NCI-H128 (cell line): ENCODE measurements around the gene ASNS.

Experiments
- DNase-seq: peaks from one replicate; lab custom pipeline; 2025; ENCODE audit not compliant: unreplicated experiment; lab: John Stamatoyannopoulos, UW

ASNS gene

DNA sequence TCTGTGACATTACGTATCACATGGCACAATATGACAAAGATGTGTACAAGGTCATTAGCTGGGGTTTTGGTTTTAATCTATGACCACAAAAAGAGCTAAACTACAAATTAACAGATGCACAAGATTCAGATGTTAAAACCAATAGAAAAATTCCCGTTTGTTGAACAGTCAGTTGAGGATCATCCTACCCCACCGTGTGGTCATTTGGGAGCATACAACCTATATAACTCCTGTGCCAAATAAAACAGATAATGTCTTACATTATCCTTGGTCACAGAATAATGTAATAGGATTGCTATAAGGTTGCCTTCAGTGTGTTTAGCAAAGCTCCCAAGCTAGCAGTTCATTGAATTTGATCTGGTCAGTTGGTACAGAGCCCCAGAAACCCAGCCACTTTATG lies 28.2 kb downstream of the ASNS start:
- DNase-seq = no peak

GRCh38 chr7:97842772-97843345 lies 29.3 kb downstream of the ASNS start:
- DNase-seq = no peak

DNA sequence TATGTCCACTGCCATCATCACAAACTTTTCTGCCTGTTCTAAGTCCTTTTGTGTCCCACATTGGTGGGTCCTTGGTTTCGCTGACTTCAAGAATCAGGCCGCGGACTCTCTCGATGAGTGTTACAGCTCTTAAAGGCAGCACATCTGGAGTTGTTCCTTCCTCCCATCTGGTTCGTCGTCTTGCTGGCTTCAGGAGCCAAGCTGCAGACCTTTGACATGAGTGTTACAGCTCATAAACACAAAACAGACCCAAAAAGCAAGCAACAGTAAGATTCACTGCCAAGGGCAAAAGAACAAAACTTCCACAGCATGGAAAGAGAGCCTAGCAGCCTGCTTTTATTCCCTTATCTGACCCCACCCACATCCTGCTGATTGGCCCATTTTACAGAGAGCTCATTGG lies 30.2 kb downstream of the ASNS start:
- no peak for DNase-seq

DNA sequence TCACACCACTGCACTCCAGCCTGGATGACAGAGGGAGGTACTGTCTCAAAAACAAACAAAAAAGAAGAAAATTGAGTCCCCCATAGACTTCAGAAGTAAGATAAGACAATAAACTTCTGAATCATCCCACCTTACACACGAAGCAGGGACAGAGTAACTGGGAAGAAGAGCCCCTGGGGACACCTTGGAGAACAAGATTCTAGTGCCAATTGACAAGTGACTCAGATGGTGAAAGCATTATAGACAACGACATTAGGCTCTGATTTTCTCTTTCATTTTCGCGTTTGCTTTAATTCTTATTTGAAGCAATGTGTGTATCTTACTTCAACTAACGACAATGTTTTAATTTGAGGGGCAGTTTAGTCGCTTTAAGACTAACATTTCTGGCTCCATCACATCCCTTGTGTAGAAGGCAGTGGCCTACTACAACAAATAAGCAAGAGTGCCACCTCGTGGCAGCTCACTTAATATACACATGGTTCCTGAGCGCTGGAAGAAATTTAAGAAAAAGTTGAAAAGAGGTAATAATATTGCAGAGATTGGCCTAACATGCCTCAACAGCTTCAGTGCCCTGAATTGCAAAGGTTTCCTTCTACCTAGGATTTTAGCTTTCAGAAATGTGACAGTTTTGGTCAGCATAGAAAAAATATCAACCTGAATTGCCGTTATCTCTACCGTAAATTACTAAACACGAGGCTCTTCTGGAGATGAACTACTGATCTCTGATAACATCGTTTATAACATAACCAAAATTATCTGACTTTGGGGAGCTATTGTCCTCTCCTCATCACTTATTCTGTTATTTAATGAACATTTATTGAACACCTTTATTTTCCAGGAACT lies 36.7 kb downstream of the ASNS start:
- DNase-seq = peak; percentile 10

DNA sequence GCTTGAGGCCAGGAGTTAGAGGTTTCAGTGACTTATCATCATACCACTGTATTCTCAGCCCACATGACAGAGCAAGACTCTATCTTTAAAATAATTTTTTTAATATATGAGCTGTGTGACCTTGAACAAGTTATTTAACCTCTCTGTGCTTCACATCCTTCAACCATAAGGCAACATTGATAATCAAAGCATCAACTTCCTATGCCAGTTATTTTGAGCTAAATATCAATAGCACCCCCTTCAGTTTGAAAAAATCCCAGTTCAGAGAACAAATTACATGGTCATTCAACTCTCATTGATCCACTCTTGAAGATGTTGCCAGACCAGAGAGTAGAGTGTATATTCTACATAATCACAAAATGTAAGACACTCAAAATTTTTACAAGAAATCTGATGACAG lies 53.0 kb downstream of the ASNS start:
- DNase-seq = no peak

- no peak for DNase-seq
Measured at GRCh38 chr7:97818066-97818663, 54.0 kb downstream of the ASNS start.
